HG02981 (cell line): ENCODE data around the gene ROR2.
"Not testable (repeated sequence)": the region's sequence is repeated elsewhere in the genome, so short reads cannot be mapped to it uniquely, and the experiment has no call there.

Experiments used
- ATAC-seq: cut with Tn5 transposase; IDR thresholded peaks from one replicate; pipeline ENCODE4 v1.9.1; 2021; ENCODE audit warnings: mild to moderate bottlenecking, moderate library complexity; ENCODE audit not compliant: unreplicated experiment

ROR2 gene

GRCh38 chr9:91549177-91549576 lies 400.9 kb downstream of the ROR2 start:
- ATAC-seq: no peak

- no peak for ATAC-seq
Measured at GRCh38 chr9:91547081-91547480, 402.9 kb downstream of the ROR2 start.

- no peak for ATAC-seq
Measured at GRCh38 chr9:91546574-91546973, 403.5 kb downstream of the ROR2 start.

- no peak for ATAC-seq
Measured at GRCh38 chr9:91541734-91542133, 408.3 kb downstream of the ROR2 start.

- not testable (repeated sequence) for ATAC-seq
Measured at GRCh38 chr9:91540506-91540905, 409.5 kb downstream of the ROR2 start.

- ATAC-seq: no peak
Measured at GRCh38 chr9:91536211-91536691, 413.8 kb downstream of the ROR2 start.

GRCh38 chr9:91534374-91534773 lies 415.7 kb downstream of the ROR2 start:
- no peak for ATAC-seq

GRCh38 chr9:91533382-91533781 lies 416.6 kb downstream of the ROR2 start:
- no peak for ATAC-seq

- no peak for ATAC-seq
Measured at GRCh38 chr9:91532325-91532724, 417.7 kb downstream of the ROR2 start.

GRCh38 chr9:91530829-91531228 lies 419.2 kb downstream of the ROR2 start:
- ATAC-seq: no peak

GRCh38 chr9:91522481-91522880 lies 427.5 kb downstream of the ROR2 start:
- no peak for ATAC-seq

GRCh38 chr9:91519520-91520277 lies 430.3 kb downstream of the ROR2 start:
- ATAC-seq: no peak

GRCh38 chr9:91518462-91518861 lies 431.6 kb downstream of the ROR2 start:
- no peak for ATAC-seq

- no peak for ATAC-seq
Measured at GRCh38 chr9:91517801-91518200, 432.2 kb downstream of the ROR2 start.

GRCh38 chr9:91517332-91517731 lies 432.7 kb downstream of the ROR2 start:
- ATAC-seq: not testable (repeated sequence)

GRCh38 chr9:91516777-91517176 lies 433.3 kb downstream of the ROR2 start:
- no peak for ATAC-seq

GRCh38 chr9:91516081-91516480 lies 433.9 kb downstream of the ROR2 start:
- no peak for ATAC-seq

- peak; percentile 74 for ATAC-seq
Measured at GRCh38 chr9:91515074-91515687, 434.8 kb downstream of the ROR2 start.
